HCT116 (cell line): ENCODE results near the gene IL1RAPL2. TPM values are rescaled to one million over a fixed set of nuclear protein-coding genes. Genes with fewer than 3 reads are reported as not detected.
"Not testable (repeated sequence)": the region's sequence is repeated elsewhere in the genome, so short reads cannot be mapped to it uniquely, and the experiment has no call there.

Source experiments
- ATAC-seq: fragments of 200-7000 bp; cut with Tn5 transposase; 2 replicates; pipeline ENCODE4 v1.9.1; 2020; ENCODE audit warnings: mild to moderate bottlenecking, moderate library complexity
- BruUV-seq: library from RNA; stranded (reverse); fragments of 400-500 nt; replicated peaks from 2 replicates; lab custom pipeline; 2021; lab: Mats Ljungman, UMichigan
- CTCF ChIA-PET: fragments of 300-600 bp; sonication (Branson Sonifier 250); formaldehyde crosslinking; loops from one replicate; lab custom pipeline; 2021; ENCODE audit warnings: antibody characterized with exemption; lab: Charles Lee
- POLR2A ChIA-PET: fragments of 300-600, 350-600 bp; sonication (Branson Sonifier 250); formaldehyde crosslinking; loops from one replicate; lab custom pipeline; 2021; ENCODE audit warnings: antibody characterized with exemption; lab: Charles Lee
- RAD21 ChIA-PET, 2 experiments: fragments of 300-600 bp; sonication (Branson Sonifier 250); formaldehyde crosslinking; loops; one replicate each; lab custom pipeline; 2023; ENCODE audit warnings: low total read pairs in 2 of 2; ENCODE audit not compliant: uncharacterized antibody in 2 of 2, unreplicated experiment in 2 of 2, low non-redundant PET in 1 of 2; lab: Charles Lee
- DNase-seq: peaks from one replicate; pipeline ENCODE4 v3.0.0-alpha.2; 2010; ENCODE audit warnings: low read depth, low spot score
- H2AFZ ChIP-seq: fragments of 200-600 bp; shearing (Covaris generic), sonication (generic); 2 replicates; pipeline ENCODE4 v1.6.1; 2017; ENCODE audit warnings: low read depth, mixed run types, mixed read lengths, antibody characterized with exemption, low read length; ENCODE audit not compliant: poor library complexity, severe bottlenecking
- H3K27ac ChIP-seq: 2 replicates; pipeline ENCODE4 v1.5.1; 2012; ENCODE audit warnings: low read depth, low read length
- H3K27me3 ChIP-seq: fragments of 200-600 bp; sonication (generic); 2 replicates; pipeline ENCODE4 v1.6.1; 2016; ENCODE audit warnings: mixed run types, low read length, mixed read lengths; ENCODE audit not compliant: insufficient read depth
- H3K36me3 ChIP-seq, 2 experiments: fragments of 200-500 bp in 1 of 2; fragments of 200-600 bp in 1 of 2; sonication (Bioruptor generic) in 1 of 2; sonication (generic) in 1 of 2; 2 replicates each; pipeline versions ENCODE4 v1.5.1 to v1.6.1; 2014 to 2016; ENCODE audit warnings: low read length in 2 of 2, inconsistent platforms in 1 of 2, mixed read lengths in 1 of 2, mixed run types in 1 of 2; ENCODE audit not compliant: insufficient read depth in 2 of 2, control insufficient read depth in 1 of 2
- H3K4me1 ChIP-seq, 2 experiments: fragments of 200-600 bp in 1 of 2; sonication (generic) in 1 of 2; 2 replicates each; pipeline versions ENCODE4 v1.5.1 to v1.6.1; 2012 to 2017; ENCODE audit warnings: low read length in 2 of 2, inconsistent platforms in 1 of 2, mild to moderate bottlenecking in 1 of 2, mixed read lengths in 1 of 2, mixed run types in 1 of 2, moderate library complexity in 1 of 2; ENCODE audit not compliant: insufficient read depth in 2 of 2, control insufficient read depth in 1 of 2
- H3K4me2 ChIP-seq: fragments of 200-600 bp; sonication (generic); 2 replicates; pipeline ENCODE4 v1.6.1; 2017; ENCODE audit warnings: mixed run types, low read length, mixed read lengths
- H3K4me3 ChIP-seq, 2 experiments: fragments of 200-600 bp in 1 of 2; sonication (generic) in 1 of 2; replicated peaks in 1 of 2; 2 replicates each; pipeline ENCODE4 v1.5.1; 2011 to 2016; ENCODE audit warnings: low read length in 2 of 2, control low read depth in 1 of 2, low read depth in 1 of 2, mild to moderate bottlenecking in 1 of 2, mixed read lengths in 1 of 2, mixed run types in 1 of 2
- H3K79me2 ChIP-seq: fragments of 200-600 bp; sonication (generic); 2 replicates; pipeline ENCODE4 v1.6.1; 2017; ENCODE audit warnings: mild to moderate bottlenecking, mixed run types, low read length, moderate library complexity, mixed read lengths; ENCODE audit not compliant: insufficient read depth
- H3K9ac ChIP-seq: fragments of 200-600 bp; sonication (generic); 2 replicates; pipeline ENCODE4 v1.6.1; 2016; ENCODE audit warnings: low read length, mixed read lengths
- H3K9me2 ChIP-seq: fragments of 200-600 bp; sonication (generic), shearing (Covaris generic); 2 replicates; pipeline ENCODE4 v1.6.1; 2017; ENCODE audit warnings: mixed run types, mild to moderate bottlenecking, moderate library complexity; ENCODE audit not compliant: insufficient read depth
- H3K9me3 ChIP-seq, 2 experiments: fragments of 200-500 bp in 1 of 2; fragments of 200-600 bp in 1 of 2; sonication (Bioruptor generic) in 1 of 2; sonication (generic) in 1 of 2; 2 replicates each; pipeline ENCODE4 v1.6.1; 2014 to 2017; ENCODE audit warnings: low read length in 2 of 2, mixed read lengths in 2 of 2, inconsistent platforms in 1 of 2, low read depth in 1 of 2, mild to moderate bottlenecking in 1 of 2, mixed run types in 1 of 2, moderate library complexity in 1 of 2; ENCODE audit not compliant: control insufficient read depth in 1 of 2, insufficient read depth in 1 of 2
- H4K20me1 ChIP-seq: fragments of 200-600 bp; sonication (generic), shearing (Covaris generic); 2 replicates; pipeline ENCODE4 v1.6.1; 2017; ENCODE audit warnings: mixed run types, mild to moderate bottlenecking, moderate library complexity; ENCODE audit not compliant: insufficient read depth
- ATF3 ChIP-seq: IDR thresholded peaks from 2 replicates; pipeline ENCODE4 v1.6.1; 2012
- CBX3 ChIP-seq: IDR thresholded peaks from 2 replicates; pipeline ENCODE4 v1.6.1; 2012; ENCODE audit warnings: low read depth
- CEBPB ChIP-seq: IDR thresholded peaks from 2 replicates; pipeline ENCODE4 v1.6.1; 2012; ENCODE audit warnings: low read depth
- EZH2phosphoT487 ChIP-seq: fragments of 200-600 bp; IDR thresholded peaks from 2 replicates; pipeline ENCODE4 v1.6.1; 2018; ENCODE audit warnings: antibody characterized with exemption, borderline replicate concordance
- POLR2A ChIP-seq: IDR thresholded peaks from 2 replicates; pipeline ENCODE4 v1.7.0; 2011; ENCODE audit warnings: borderline replicate concordance; ENCODE audit not compliant: insufficient read depth, insufficient read length; ENCODE audit errors: extremely low read depth
- POLR2AphosphoS5 ChIP-seq: IDR thresholded peaks from 2 replicates; pipeline ENCODE4 v1.6.1; 2011; ENCODE audit warnings: mild to moderate bottlenecking, low read depth, low read length, moderate library complexity
- RAD21 ChIP-seq: IDR thresholded peaks from 2 replicates; pipeline ENCODE4 v1.6.1; 2012; ENCODE audit warnings: low read depth, mild to moderate bottlenecking
- SP1 ChIP-seq: IDR thresholded peaks from 2 replicates; pipeline ENCODE4 v1.6.1; 2012; ENCODE audit warnings: low read depth
- ZFX ChIP-seq: fragments of 450-650 bp; IDR thresholded peaks from 2 replicates; pipeline ENCODE4 v1.6.1; 2017
- intact Hi-C: fragments of 100-400 bp; cut with micrococcal nuclease; formaldehyde crosslinking; loops from 2 replicates; pipeline ENCODE4 v1.10.0; 2022
- total RNA-seq: library from RNA; stranded (reverse); gene quantifications from one replicate; pipeline ENCODE4 v1.2.1, GENCODE V29; 2021; ENCODE audit not compliant: unreplicated experiment
- TF ChIP-seq, protein P1 (sequence below), 3 experiments: fragments of 200-600 bp in 1 of 3; sonication (generic) in 1 of 3; IDR thresholded peaks in 2 of 3; conservative IDR thresholded peaks in 1 of 3; 2 replicates each; pipeline ENCODE4 v1.5.1; 2012 to 2017; ENCODE audit warnings: low read depth in 2 of 3, low read length in 2 of 3, antibody characterized with exemption in 1 of 3, borderline replicate concordance in 1 of 3, control low read depth in 1 of 3, mild to moderate bottlenecking in 1 of 3, mixed read lengths in 1 of 3, mixed run types in 1 of 3, moderate library complexity in 1 of 3; ENCODE audit not compliant: insufficient read depth in 1 of 3
- TF ChIP-seq, protein P2 (sequence below): IDR thresholded peaks from 2 replicates; pipeline ENCODE4 v1.6.1; 2012

Gene IL1RAPL2
- total RNA-seq, 1 experiment from 2014 or later = not detected

GRCh38 chrX:105803891-105804290 lies 1237.9 kb downstream of the IL1RAPL2 start:
- CTCF ChIA-PET = no interaction called here
- ATAC-seq = no peak
- H3K4me1 ChIP-seq = no peaks in the 10 kb centered on the region
- no peaks in the 10 kb centered on the region for H3K79me2 ChIP-seq
- no peaks in the 10 kb centered on the region for H4K20me1 ChIP-seq
- RAD21 ChIA-PET = no interaction called here
- TF ChIP-seq SP1 = no peak
- TF ChIP-seq, protein P1, sequence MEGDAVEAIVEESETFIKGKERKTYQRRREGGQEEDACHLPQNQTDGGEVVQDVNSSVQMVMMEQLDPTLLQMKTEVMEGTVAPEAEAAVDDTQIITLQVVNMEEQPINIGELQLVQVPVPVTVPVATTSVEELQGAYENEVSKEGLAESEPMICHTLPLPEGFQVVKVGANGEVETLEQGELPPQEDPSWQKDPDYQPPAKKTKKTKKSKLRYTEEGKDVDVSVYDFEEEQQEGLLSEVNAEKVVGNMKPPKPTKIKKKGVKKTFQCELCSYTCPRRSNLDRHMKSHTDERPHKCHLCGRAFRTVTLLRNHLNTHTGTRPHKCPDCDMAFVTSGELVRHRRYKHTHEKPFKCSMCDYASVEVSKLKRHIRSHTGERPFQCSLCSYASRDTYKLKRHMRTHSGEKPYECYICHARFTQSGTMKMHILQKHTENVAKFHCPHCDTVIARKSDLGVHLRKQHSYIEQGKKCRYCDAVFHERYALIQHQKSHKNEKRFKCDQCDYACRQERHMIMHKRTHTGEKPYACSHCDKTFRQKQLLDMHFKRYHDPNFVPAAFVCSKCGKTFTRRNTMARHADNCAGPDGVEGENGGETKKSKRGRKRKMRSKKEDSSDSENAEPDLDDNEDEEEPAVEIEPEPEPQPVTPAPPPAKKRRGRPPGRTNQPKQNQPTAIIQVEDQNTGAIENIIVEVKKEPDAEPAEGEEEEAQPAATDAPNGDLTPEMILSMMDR (IDR thresholded peaks at IDR 0.05 in 2 of 3, conservative IDR thresholded peaks at IDR 0.05 in 1 of 3; ENCODE audit: borderline replicate concordance in 1 of 3, insufficient read depth in 1 of 3, low read depth in 2 of 3, low read length in 2 of 3) = no peak
- TF ChIP-seq RAD21 = no peak
- no peak for TF ChIP-seq EZH2phosphoT487
- TF ChIP-seq POLR2A = no peak
- TF ChIP-seq ATF3 = no peak
- no peak for TF ChIP-seq CEBPB
- TF ChIP-seq CBX3 = no peak
- TF ChIP-seq, protein P2, sequence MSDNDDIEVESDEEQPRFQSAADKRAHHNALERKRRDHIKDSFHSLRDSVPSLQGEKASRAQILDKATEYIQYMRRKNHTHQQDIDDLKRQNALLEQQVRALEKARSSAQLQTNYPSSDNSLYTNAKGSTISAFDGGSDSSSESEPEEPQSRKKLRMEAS = no peak
- TF ChIP-seq POLR2AphosphoS5 = no peak
- no peak for TF ChIP-seq ZFX
- no peaks in the 10 kb centered on the region for H3K9me2 ChIP-seq
- H3K36me3 ChIP-seq = no peaks in the 10 kb centered on the region
- no peaks in the 10 kb centered on the region for H3K27me3 ChIP-seq
- H2AFZ ChIP-seq = no peak overlapping the region
- no peak overlapping the region for H3K4me3 ChIP-seq
- no peak overlapping the region for H3K4me2 ChIP-seq
- BruUV-seq = no TSS peak
- no peak for DNase-seq
- H3K27ac ChIP-seq = no peak overlapping the region
- intact Hi-C loops = no loop called here
- POLR2A ChIA-PET = no interaction called here
- no peaks in the 10 kb centered on the region for H3K9me3 ChIP-seq
- H3K9ac ChIP-seq = no peak overlapping the region

DNA sequence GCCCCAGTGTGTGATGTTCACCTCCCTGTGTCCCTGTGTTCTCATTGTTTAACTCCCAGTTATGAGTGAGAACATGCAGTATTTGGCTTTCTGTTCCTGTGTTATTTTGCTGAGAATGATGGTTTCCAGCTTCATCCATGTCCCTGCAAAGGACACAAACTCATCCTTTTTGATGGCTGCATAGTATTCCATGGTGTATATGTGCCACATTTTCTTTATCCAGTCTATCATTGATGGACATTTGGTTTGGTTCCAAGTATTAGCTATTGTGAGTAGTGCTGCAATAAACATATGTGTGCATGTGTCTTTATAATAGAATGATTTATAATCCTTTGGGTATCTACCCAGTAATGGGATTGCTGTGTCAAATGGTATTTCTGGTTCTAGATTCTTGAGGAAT lies 1239.7 kb downstream of the IL1RAPL2 start:
- H3K27me3 ChIP-seq, H4K20me1 ChIP-seq, H3K4me1 ChIP-seq, DNase-seq, BruUV-seq, H3K27ac ChIP-seq, ATAC-seq, POLR2A ChIA-PET, RAD21 ChIA-PET, H2AFZ ChIP-seq, intact Hi-C loops, H3K9me2 ChIP-seq, H3K4me2 ChIP-seq, H3K9me3 ChIP-seq, H3K9ac ChIP-seq, H3K36me3 ChIP-seq, CTCF ChIA-PET, H3K4me3 ChIP-seq, H3K79me2 ChIP-seq: not testable (repeated sequence)
